Ovary (tissue), 3 donors: Measurements from ENCODE around the gene NUCB2.

Source experiments
- EP300 ChIP-seq: sonication (generic); formaldehyde crosslinking; IDR thresholded peaks from one replicate; pipeline ENCODE4 v1.6.1; 2017; ENCODE audit warnings: antibody characterized with exemption
- TF ChIP-seq, protein P1 (sequence below), 3 donors: fragments of 450-650 bp in 2 of 3; fragments of 200-600 bp in 1 of 3; IDR thresholded peaks; one replicate each; pipeline versions ENCODE4 v1.5.1 to v1.8.0; 2016 to 2022; ENCODE audit warnings: antibody characterized with exemption in 3 of 3, mild to moderate bottlenecking in 1 of 3
- donor health status: DM: no; HTN: no; CAD: no.

DNA sequence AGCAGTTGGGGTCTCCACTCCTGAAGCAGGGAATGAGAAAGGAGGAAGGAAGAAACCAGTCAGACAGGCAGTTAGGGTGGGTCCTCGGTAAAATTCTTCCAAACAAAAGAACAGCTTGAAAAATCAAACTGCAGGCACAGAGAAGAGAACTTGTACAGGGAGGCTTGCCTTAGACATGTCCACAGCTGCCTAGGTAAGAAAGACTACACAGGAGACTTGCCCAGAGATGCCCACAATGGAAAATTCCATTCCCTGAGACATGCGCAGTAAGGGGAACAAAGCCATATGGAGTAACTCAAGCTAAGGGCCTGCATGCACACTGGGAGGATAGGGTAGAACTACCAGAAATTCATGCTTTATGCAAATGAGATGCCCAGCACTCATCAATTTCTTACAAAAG lies 102.1 kb downstream of the NUCB2 start:
- TF ChIP-seq, protein P1, sequence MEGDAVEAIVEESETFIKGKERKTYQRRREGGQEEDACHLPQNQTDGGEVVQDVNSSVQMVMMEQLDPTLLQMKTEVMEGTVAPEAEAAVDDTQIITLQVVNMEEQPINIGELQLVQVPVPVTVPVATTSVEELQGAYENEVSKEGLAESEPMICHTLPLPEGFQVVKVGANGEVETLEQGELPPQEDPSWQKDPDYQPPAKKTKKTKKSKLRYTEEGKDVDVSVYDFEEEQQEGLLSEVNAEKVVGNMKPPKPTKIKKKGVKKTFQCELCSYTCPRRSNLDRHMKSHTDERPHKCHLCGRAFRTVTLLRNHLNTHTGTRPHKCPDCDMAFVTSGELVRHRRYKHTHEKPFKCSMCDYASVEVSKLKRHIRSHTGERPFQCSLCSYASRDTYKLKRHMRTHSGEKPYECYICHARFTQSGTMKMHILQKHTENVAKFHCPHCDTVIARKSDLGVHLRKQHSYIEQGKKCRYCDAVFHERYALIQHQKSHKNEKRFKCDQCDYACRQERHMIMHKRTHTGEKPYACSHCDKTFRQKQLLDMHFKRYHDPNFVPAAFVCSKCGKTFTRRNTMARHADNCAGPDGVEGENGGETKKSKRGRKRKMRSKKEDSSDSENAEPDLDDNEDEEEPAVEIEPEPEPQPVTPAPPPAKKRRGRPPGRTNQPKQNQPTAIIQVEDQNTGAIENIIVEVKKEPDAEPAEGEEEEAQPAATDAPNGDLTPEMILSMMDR (IDR thresholded peaks at IDR 0.05): no peak
- no peak for TF ChIP-seq EP300
